ENCODE results near the gene STT3B.

Gene STT3B

DNA sequence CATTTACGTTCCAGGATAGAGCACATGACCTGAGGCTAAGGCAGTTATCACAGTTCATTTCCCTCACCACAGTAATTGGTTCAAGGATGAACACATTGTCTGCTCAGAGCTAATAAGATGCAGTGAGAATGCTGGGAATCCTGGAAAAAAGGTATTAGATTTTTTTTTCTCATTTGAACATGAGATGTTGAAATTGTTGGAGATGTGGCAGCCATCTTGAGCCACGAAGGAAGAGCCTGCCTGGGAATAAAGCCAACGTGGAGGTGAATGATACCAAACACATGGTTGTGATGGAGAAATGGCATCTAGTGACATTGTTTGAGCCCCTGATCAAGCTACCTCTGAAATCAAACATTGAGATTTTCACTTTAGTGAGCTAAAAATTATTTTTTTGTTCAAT, 16.0 kb upstream of the STT3B start:
- DNase-seq (ENCODE audit: low spot score) (no peak), FAIRE-seq (no peak)

GRCh38 chr3:31521468-31521867, 11.3 kb upstream of the STT3B start:
- FAIRE-seq: no peak
- DNase-seq (ENCODE audit: low spot score): no peak

DNA sequence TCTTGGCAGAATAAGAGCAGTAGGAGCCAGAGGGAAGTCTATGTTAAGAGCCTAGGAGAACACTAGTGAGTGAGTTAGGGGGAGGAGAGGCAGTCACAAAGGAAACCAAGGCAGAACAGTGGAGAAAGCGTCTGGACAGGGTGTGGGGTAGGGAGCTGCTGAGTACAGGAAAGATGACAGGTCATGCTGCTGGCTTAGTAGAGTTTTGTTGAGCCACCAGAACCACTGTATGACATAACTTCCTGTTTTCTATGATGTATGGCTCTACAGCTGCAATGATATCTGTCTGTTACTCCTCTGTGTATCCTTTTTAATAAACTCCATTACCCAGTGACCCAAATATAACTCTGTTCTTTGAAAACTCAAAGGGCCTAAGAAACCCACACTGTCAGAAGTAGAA, 10.6 kb upstream of the STT3B start:
- DNase-seq (ENCODE audit: low spot score) (no peak), FAIRE-seq (no peak)

- FAIRE-seq: no peak
- no peak for DNase-seq (ENCODE audit: low spot score)
Observed at GRCh38 chr3:31523543-31523942, 9.2 kb upstream of the STT3B start.

DNA sequence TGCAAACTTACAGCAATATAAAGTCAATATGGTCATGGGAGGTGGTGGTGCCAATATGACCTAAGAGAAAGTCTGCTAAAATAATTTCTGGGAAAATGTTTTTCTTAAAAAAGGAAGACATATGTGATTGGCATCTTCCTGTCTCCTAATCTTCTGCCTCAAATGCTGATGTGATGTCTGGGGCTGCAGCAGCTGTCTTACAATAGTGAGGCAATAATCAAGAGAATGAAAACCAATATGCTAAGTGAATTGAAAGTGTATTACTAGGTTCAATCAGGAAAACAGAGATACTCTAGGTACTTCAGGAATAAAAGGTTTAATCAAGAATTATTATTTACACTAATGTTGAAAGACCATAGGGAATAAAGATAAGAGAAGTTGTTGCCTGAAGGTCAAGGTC, 7.2 kb upstream of the STT3B start:
- DNase-seq (ENCODE audit: low spot score): no peak
- no peak for FAIRE-seq

GRCh38 chr3:31529421-31529820, 3.3 kb upstream of the STT3B start:
- FAIRE-seq: no peak
- no peak for DNase-seq (ENCODE audit: low spot score)

DNA sequence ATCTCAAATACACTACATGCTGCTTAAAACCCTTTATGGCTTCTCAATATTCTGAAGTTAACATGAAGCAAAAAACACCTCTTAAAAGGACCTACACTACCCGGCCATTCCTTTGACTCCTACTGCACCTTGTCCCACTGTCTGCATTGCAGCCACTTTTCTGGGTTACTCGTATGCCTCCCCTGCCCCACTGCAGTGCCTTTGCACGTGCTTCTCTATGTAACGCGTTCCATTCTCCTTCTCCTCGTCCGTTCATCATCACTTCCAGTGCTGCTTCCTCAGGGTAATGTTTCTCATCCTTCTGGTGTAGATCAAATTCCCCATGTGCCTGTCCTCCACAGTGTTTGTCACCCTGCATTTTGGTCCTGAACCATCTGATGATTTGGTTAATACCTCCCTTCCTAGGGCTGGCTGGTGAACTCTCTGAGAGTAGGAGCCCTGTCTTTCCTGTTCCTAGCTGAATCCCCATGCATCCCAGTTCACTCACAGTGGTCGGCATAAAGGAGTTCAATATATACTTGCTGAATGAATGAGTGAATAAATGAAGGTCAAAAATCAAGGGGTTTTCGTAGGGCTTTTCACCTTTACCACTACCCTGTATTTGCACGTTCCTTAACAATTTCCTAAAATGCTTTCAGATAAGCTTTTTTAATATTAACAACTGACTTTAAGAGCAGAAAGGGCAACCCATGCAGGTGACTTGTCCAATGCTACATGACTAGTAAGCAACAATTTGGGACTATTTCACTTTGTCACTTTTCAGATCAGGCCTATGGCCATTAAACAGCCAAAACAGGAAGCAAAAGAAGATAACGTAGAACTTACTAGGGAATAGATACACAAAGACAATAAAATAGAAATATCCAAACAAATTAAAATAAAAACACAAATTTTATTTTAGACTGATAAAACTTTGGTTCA, 2.4 kb upstream of the STT3B start:
- FAIRE-seq: no peak
- no peak for DNase-seq (ENCODE audit: low spot score)

- no peak for DNase-seq (ENCODE audit: low spot score)
Observed at GRCh38 chr3:31530960-31531335, 1.8 kb upstream of the STT3B start.

DNA sequence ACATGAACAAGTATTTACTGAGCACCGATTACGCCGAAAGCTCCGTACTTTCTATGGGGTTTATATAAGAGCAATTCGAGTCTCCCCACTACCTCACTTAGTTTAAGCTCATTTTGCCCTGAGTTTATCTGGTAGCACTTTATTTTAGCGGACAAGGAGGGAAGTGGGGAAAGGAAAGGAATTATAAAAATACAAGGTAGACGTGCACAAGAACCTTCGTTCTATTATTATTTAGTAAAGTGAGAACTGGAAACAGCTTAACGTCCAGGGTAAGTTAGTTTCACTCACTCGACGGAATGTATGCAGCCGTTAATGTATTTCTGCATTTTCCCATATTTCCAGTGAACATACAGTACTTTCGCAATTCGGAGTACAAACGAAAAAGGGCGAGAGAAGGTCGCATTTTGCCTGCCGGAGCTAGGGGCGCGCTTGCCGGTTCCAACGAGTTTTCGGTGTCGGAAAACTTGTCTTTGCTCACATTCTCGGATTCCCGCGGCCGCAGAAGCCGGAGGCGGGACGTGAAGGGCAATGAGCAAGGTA, 1.2 kb upstream of the STT3B start:
- FAIRE-seq: no peak
- DNase-seq (ENCODE audit: low spot score): no peak

More at GRCh38 chr3:31530960-31531335, 1.8 kb upstream of the STT3B start:
- FAIRE-seq: no peak

GRCh38 chr3:31531992-31532586, 636 bp upstream of the STT3B start:
- DNase-seq (ENCODE audit: low spot score) (peak; percentile 94), FAIRE-seq (peak; percentile 80)

DNA sequence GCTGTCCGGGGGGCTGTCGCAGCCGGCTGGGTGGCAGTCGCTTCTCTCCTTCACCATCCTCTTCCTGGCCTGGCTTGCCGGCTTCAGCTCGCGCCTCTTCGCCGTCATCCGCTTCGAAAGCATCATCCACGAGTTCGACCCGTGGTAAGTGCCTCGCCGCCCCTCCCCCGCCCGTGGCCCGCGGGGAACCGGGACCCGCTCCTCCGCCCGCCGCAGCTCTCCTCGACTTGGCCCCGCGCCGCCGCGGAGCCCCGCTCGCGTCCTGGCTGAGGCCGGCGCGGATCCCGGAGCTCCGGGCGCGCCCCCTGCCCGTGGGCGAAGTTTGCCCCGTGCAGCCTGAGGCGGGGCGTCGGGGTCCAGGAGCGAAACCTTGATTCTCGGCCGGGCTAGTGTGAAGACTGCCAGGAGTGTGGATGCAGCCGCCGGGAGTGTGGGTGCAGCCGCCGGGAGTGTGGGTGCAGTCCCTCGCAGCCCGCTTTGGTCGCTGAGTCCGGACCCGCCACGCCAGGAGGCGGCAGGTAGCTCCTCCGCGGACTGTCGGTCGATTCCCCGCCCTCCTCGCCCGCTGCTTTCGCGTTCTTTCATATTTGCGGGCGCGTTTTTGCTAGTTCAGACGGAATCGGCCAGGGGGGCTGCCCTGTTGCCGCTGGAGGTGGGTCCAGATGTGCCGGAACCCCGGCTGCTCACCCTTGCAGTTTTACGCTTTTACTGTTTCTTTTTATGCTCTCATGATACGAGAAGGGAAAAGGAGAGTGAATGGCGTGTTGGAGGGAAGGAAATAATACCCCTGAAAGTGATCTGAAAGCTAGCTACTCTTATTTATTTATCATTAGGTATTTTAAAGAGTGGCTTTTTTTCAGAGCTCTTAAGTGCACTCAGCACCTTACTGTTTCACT, 692 bp downstream of the STT3B start:
- FAIRE-seq (no peak), DNase-seq (ENCODE audit: low spot score) (no peak)

DNA sequence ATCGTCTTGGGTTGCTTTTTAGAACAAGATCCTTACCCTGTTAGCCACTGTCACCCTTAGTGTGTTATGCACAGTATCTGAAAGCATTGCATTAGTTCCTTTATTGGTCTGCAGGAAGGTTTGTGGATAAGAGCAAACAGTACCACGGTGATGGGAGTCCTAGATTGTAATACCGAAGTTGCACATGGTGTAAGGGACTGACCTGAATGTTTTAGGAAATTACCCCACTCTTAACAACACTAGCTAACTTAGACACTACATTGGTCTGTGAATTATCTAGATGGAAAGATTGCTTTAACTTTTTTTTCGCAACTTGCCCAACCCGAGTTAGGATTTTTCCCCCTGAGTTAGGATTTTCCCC, 1.3 kb downstream of the STT3B start:
- FAIRE-seq (no peak), DNase-seq (ENCODE audit: low spot score) (no peak)

GRCh38 chr3:31536497-31536896, 3.8 kb downstream of the STT3B start:
- no peak for FAIRE-seq
- no peak for DNase-seq (ENCODE audit: low spot score)

GRCh38 chr3:31538801-31539200, 6.1 kb downstream of the STT3B start:
- DNase-seq (ENCODE audit: low spot score) (no peak), FAIRE-seq (no peak)

DNA sequence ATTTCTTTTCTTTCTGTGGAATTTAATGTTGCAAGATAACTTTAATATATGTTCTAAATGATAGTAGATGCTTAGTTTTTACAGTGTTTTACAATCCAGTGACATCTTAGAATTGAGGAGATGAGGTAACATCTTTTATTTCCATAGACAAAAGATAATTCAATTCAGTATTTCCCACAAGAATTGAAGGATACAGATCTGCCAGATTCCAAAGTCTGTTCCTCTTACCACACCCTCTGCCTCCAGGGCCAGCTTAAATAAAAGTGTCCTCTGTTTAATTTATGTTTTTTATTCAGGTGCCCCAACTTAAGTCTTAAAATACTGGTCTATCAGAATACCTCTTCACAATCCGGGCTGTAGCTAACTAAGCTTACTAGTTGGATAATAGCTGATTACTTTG, 6.5 kb downstream of the STT3B start:
- no peak for FAIRE-seq
- DNase-seq (ENCODE audit: low spot score): no peak

DNA sequence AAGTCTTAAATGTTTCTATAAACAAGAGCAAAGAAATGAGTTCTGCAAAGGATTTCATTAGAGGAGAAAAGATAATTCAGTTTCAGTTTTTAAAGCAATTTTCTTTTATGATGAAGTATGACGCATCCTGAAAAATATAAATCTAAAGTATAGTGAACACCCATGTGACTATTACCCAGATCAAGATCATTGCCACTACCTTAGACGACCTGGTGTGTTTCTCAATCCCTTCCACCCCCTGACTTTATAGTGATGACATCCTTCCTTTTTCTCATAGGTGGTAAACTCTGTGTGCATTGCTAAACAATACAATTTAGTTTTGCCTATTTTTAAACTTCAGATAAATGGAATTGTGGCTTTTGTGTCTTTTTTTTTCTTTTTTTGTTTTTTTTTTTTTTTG, 8.4 kb downstream of the STT3B start:
- no peak for FAIRE-seq
- no peak for DNase-seq (ENCODE audit: low spot score)

GRCh38 chr3:31542246-31542645, 9.5 kb downstream of the STT3B start:
- no peak for DNase-seq (ENCODE audit: low spot score)
- FAIRE-seq: no peak

DNA sequence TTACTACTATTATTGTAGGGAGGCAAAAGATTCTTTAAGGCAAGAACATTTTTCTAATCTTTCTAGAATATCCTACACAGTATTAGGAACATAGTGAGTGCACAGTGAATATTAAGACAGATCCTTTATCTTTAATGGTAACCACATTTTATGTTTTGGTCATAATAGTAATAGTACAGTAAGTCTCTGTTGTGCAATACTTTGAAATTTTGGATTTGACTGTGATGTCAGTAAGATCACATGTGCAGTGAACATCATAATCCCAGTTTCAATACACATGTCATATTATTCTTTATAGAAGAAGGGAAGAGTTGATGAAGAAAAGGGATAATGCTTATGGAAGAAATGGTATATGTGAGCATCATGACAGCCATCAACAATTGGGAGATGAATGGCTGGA, 10.7 kb downstream of the STT3B start:
- no peak for FAIRE-seq
- DNase-seq (ENCODE audit: low spot score): no peak

- no peak for FAIRE-seq
Observed at GRCh38 chr3:31544634-31545033, 11.9 kb downstream of the STT3B start.

DNA sequence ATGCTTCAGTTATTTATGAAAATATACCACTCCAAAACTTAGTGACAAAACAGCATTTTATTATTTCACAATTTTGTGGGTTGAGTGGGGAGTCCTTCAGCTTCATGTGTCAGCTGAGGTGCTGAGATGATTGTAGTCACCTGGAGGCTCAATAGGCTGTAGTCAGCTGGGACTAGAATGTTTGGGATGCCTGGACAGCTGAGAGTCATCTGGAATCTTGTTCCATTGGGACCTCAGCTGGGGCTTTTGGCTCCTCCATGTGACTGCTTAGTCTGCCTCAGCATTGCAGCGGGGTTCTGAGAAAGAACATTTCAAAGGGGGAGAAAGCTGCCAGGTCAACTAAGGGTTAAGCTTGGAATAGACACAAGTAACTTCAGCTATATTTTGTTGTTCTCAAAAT, 13.4 kb downstream of the STT3B start:
- FAIRE-seq (no peak), DNase-seq (ENCODE audit: low spot score) (no peak)

More at GRCh38 chr3:31544634-31545033, 11.9 kb downstream of the STT3B start:
- DNase-seq (ENCODE audit: low spot score): no peak

- no peak for FAIRE-seq
Observed at GRCh38 chr3:31546725-31547124, 14.0 kb downstream of the STT3B start.

More at GRCh38 chr3:31546725-31547124, 14.0 kb downstream of the STT3B start:
- DNase-seq (ENCODE audit: low spot score): no peak

All from RCC 7860 (cell line).